GM18499 (cell line): Measurements from ENCODE around the gene PACC1.

Experiments used
- ATAC-seq: cut with Tn5 transposase; IDR thresholded peaks from one replicate; pipeline ENCODE4 v1.9.1; 2021; ENCODE audit warnings: moderate number of reproducible peaks; ENCODE audit not compliant: insufficient read depth, unreplicated experiment

Gene PACC1

GRCh38 chr1:212440419-212440818, 25.7 kb upstream of the PACC1 start:
- no peak for ATAC-seq

GRCh38 chr1:212438831-212439237, 24.1 kb upstream of the PACC1 start:
- ATAC-seq, result no peak

GRCh38 chr1:212437179-212437798, 22.6 kb upstream of the PACC1 start:
- ATAC-seq, result no peak

- ATAC-seq, result no peak
Measured at GRCh38 chr1:212434992-212435391, 20.3 kb upstream of the PACC1 start.

- ATAC-seq, result no peak
Measured at GRCh38 chr1:212433577-212434462, 19.1 kb upstream of the PACC1 start.

- ATAC-seq, result peak; percentile 61
Measured at GRCh38 chr1:212432661-212433576, 18.2 kb upstream of the PACC1 start, which contains the start of gene NENF. NENF (plus strand) TSS chr1:212432920; CDS start chr1:212432944, 24 bp downstream.

GRCh38 chr1:212432272-212432660, 17.6 kb upstream of the PACC1 start:
- no peak for ATAC-seq

- ATAC-seq, result no peak
Measured at GRCh38 chr1:212431644-212432043, 17.0 kb upstream of the PACC1 start.

GRCh38 chr1:212430955-212431394, 16.3 kb upstream of the PACC1 start:
- no peak for ATAC-seq

- ATAC-seq, result no peak
Measured at GRCh38 chr1:212430416-212430815, 15.7 kb upstream of the PACC1 start.

- no peak for ATAC-seq
Measured at GRCh38 chr1:212428496-212428895, 13.8 kb upstream of the PACC1 start.

GRCh38 chr1:212423879-212424278, 9.2 kb upstream of the PACC1 start:
- ATAC-seq, result no peak

GRCh38 chr1:212421165-212421564, 6.5 kb upstream of the PACC1 start:
- ATAC-seq, result no peak

GRCh38 chr1:212415107-212415841, 588 bp upstream of the PACC1 start:
- ATAC-seq, result no peak

GRCh38 chr1:212413902-212414327, 771 bp downstream of the PACC1 start:
- no peak for ATAC-seq

GRCh38 chr1:212412374-212412773, 2.3 kb downstream of the PACC1 start:
- no peak for ATAC-seq

- no peak for ATAC-seq
Measured at GRCh38 chr1:212410231-212410820, 4.4 kb downstream of the PACC1 start.

- ATAC-seq, result no peak
Measured at GRCh38 chr1:212402666-212403321, 11.9 kb downstream of the PACC1 start.
